Astrocyte (in vitro differentiated cells and primary cell): ENCODE data around the gene C1QTNF12. TPM values are rescaled to one million over a fixed set of nuclear protein-coding genes. Genes with fewer than 3 reads are reported as not detected.
A peak's percentile ranks its signal among the peaks of the same experiment; 100 is the strongest.

Experiments
- DNase-seq: peaks from one replicate; pipeline ENCODE4 v3.0.0-alpha.2; 2010; ENCODE audit warnings: low read depth
- FAIRE-seq: peaks from 2 replicates; lab custom pipeline; 2011; peaks lifted over from hg19 to GRCh38; lab: Jason Lieb, UNC
- H2AFZ ChIP-seq: 2 replicates; pipeline ENCODE4 v1.6.0; 2012; ENCODE audit warnings: low read depth, low read length, inconsistent platforms
- H3K27ac ChIP-seq: 2 replicates; pipeline ENCODE4 v1.5.1; 2011; ENCODE audit warnings: low read depth, low read length, inconsistent platforms
- H3K27me3 ChIP-seq: 2 replicates; pipeline ENCODE4 v1.6.0; 2011; ENCODE audit warnings: low read length, inconsistent platforms; ENCODE audit not compliant: insufficient read depth
- H3K36me3 ChIP-seq: 2 replicates; pipeline ENCODE4 v1.5.1; 2011; ENCODE audit warnings: low read length, inconsistent platforms; ENCODE audit not compliant: insufficient read depth
- H3K4me1 ChIP-seq: 2 replicates; pipeline ENCODE4 v1.5.1; 2011; ENCODE audit warnings: low read length, inconsistent platforms; ENCODE audit not compliant: insufficient read depth
- H3K4me2 ChIP-seq: 2 replicates; pipeline ENCODE4 v1.6.0; 2012; ENCODE audit warnings: low read length, inconsistent platforms
- H3K4me3 ChIP-seq: 2 replicates; pipeline ENCODE4 v1.5.1; 2011; ENCODE audit warnings: low read depth, mild to moderate bottlenecking, low read length, inconsistent platforms; ENCODE audit not compliant: insufficient read depth
- H3K79me2 ChIP-seq: 2 replicates; pipeline ENCODE4 v1.6.0; 2012; ENCODE audit warnings: mild to moderate bottlenecking, low read length, inconsistent platforms; ENCODE audit not compliant: insufficient read depth
- H3K9ac ChIP-seq: 2 replicates; pipeline ENCODE4 v1.6.0; 2012; ENCODE audit warnings: mild to moderate bottlenecking, low read length, inconsistent platforms
- H3K9me3 ChIP-seq: 2 replicates; pipeline ENCODE4 v1.5.1; 2012; ENCODE audit warnings: low read depth, mild to moderate bottlenecking, low read length, inconsistent platforms; ENCODE audit not compliant: insufficient read depth
- H4K20me1 ChIP-seq: 2 replicates; pipeline ENCODE4 v1.6.0; 2012; ENCODE audit warnings: low read length, inconsistent platforms; ENCODE audit not compliant: insufficient read depth
- H3K27ac Mint-ChIP-seq: one replicate; pipeline ENCODE4 v1.8.0; 2021; ENCODE audit warnings: mild to moderate bottlenecking, mixed read lengths; ENCODE audit not compliant: unreplicated experiment
- H3K27me3 Mint-ChIP-seq: one replicate; pipeline ENCODE4 v1.8.0; 2021; ENCODE audit warnings: low read depth, mixed read lengths; ENCODE audit not compliant: unreplicated experiment
- H3K36me3 Mint-ChIP-seq: one replicate; pipeline ENCODE4 v1.8.0; 2021; ENCODE audit warnings: low read depth, mixed read lengths; ENCODE audit not compliant: unreplicated experiment
- H3K4me1 Mint-ChIP-seq: one replicate; pipeline ENCODE4 v1.8.0; 2021; ENCODE audit warnings: low read depth, mixed read lengths; ENCODE audit not compliant: unreplicated experiment
- H3K4me3 Mint-ChIP-seq: one replicate; pipeline ENCODE4 v1.8.0; 2021; ENCODE audit warnings: mild to moderate bottlenecking, moderate library complexity, mixed read lengths; ENCODE audit not compliant: unreplicated experiment
- H3K9me3 Mint-ChIP-seq: one replicate; pipeline ENCODE4 v1.8.0; 2021; ENCODE audit warnings: mild to moderate bottlenecking, mixed read lengths; ENCODE audit not compliant: unreplicated experiment
- CTCF ChIP-seq: IDR thresholded peaks from 2 replicates; pipeline ENCODE4 v1.5.1; 2011; ENCODE audit warnings: low read depth, mild to moderate bottlenecking, inconsistent platforms, low read length, moderate library complexity; ENCODE audit not compliant: insufficient read depth
- EZH2 ChIP-seq: IDR thresholded peaks from 2 replicates; pipeline ENCODE4 v1.6.1; 2012; ENCODE audit warnings: mild to moderate bottlenecking, low read length, inconsistent platforms; ENCODE audit not compliant: insufficient read depth
- total RNA-seq: library from RNA; stranded (reverse); gene quantifications from 2 replicates; pipeline ENCODE4 v1.2.1, GENCODE V29; 2021

C1QTNF12 gene
- total RNA-seq, 1 donor from 2014 or later: 3.9 TPM

GRCh38 chr1:1210726-1211540 is 35.6 kb downstream of the C1QTNF12 start:
- Histone ChIP-seq H2AFZ (no peak overlapping the region), H3K27ac (no peak overlapping the region), H3K9ac (no peak overlapping the region), H3K4me3 (no peak overlapping the region), H3K4me2 (no peak overlapping the region), H4K20me1 (peaks cover 7% of the 10 kb centered on the region), H3K79me2 (no peaks in the 10 kb centered on the region), H3K4me1 (peaks cover 27% of the 10 kb centered on the region), H3K9me3 (no peaks in the 10 kb centered on the region), H3K36me3 (no peaks in the 10 kb centered on the region), H3K27me3 (peaks cover 3% of the 10 kb centered on the region)
- no peak overlapping the region for H3K27ac Mint-ChIP-seq
- H3K36me3 Mint-ChIP-seq: no peaks in the 10 kb centered on the region
- DNase-seq: no peak
- H3K27me3 Mint-ChIP-seq: peaks cover 2% of the 10 kb centered on the region
- no peak for FAIRE-seq
- H3K9me3 Mint-ChIP-seq: no peaks in the 10 kb centered on the region
- H3K4me1 Mint-ChIP-seq: peaks cover 7% of the 10 kb centered on the region
- TF ChIP-seq CTCF (no peak), EZH2 (no peak)
- no peak overlapping the region for H3K4me3 Mint-ChIP-seq

GRCh38 chr1:1208713-1209433 is 37.6 kb downstream of the C1QTNF12 start:
- H3K36me3 Mint-ChIP-seq: no peaks in the 10 kb centered on the region
- Histone ChIP-seq H3K4me1 (peaks cover 27% of the 10 kb centered on the region), H3K27ac (no peak overlapping the region), H3K36me3 (no peaks in the 10 kb centered on the region), H2AFZ (peak overlapping the region; percentile 77), H3K9ac (peak overlapping the region; percentile 60), H3K4me3 (no peak overlapping the region), H4K20me1 (no peaks in the 10 kb centered on the region), H3K4me2 (peak overlapping the region; percentile 87), H3K9me3 (no peaks in the 10 kb centered on the region), H3K79me2 (no peaks in the 10 kb centered on the region), H3K27me3 (peaks cover 3% of the 10 kb centered on the region)
- no peak overlapping the region for H3K27ac Mint-ChIP-seq
- peak; percentile 21 for DNase-seq
- peaks cover 2% of the 10 kb centered on the region for H3K27me3 Mint-ChIP-seq
- FAIRE-seq: no peak
- H3K4me1 Mint-ChIP-seq: peaks cover 5% of the 10 kb centered on the region
- no peaks in the 10 kb centered on the region for H3K9me3 Mint-ChIP-seq
- TF ChIP-seq CTCF: no peak
- TF ChIP-seq EZH2: no peak
- peak overlapping the region; percentile 25 for H3K4me3 Mint-ChIP-seq
